DND-41 (cell line): ENCODE data around the gene REM2.
A peak's percentile ranks its signal among the peaks of the same experiment; 100 is the strongest.

Source experiments
- ATAC-seq: fragments of 200-7000 bp; cut with Tn5 transposase; 3 replicates; pipeline ENCODE4 v1.9.1; 2021; ENCODE audit warnings: low read depth; ENCODE audit not compliant: insufficient read depth
- DNase-seq: peaks from one replicate; pipeline ENCODE4 v3.0.0-alpha.2; 2020
- H2AFZ ChIP-seq: 2 replicates; pipeline ENCODE4 v1.6.0; 2012; ENCODE audit warnings: low read depth, low read length
- H3K27ac ChIP-seq: 2 replicates; pipeline ENCODE4 v1.5.1; 2012; ENCODE audit warnings: low read length, inconsistent platforms
- H3K27me3 ChIP-seq: fragments of 200-600 bp; sonication (generic); 2 replicates; pipeline ENCODE4 v1.6.0; 2012; ENCODE audit warnings: low read length, mild to moderate bottlenecking, inconsistent platforms; ENCODE audit not compliant: insufficient read depth, poor library complexity
- H3K36me3 ChIP-seq: 2 replicates; pipeline ENCODE4 v1.5.1; 2012; ENCODE audit warnings: low read length, inconsistent platforms; ENCODE audit not compliant: insufficient read depth
- H3K4me1 ChIP-seq: 2 replicates; pipeline ENCODE4 v1.5.1; 2012; ENCODE audit warnings: mild to moderate bottlenecking, low read length; ENCODE audit not compliant: insufficient read depth
- H3K4me2 ChIP-seq: 2 replicates; pipeline ENCODE4 v1.6.0; 2012; ENCODE audit warnings: mild to moderate bottlenecking, moderate library complexity, low read length, inconsistent platforms; ENCODE audit not compliant: insufficient read depth
- H3K4me3 ChIP-seq, 2 experiments: fragments of 200-600 bp in 1 of 2; shearing (Covaris generic) in 1 of 2; 2 replicates each; pipeline ENCODE4 v1.5.1; 2012 to 2016; ENCODE audit warnings: inconsistent platforms in 2 of 2, low read length in 2 of 2, mild to moderate bottlenecking in 2 of 2, low read depth in 1 of 2, moderate library complexity in 1 of 2
- H3K79me2 ChIP-seq: 2 replicates; pipeline ENCODE4 v1.6.0; 2012; ENCODE audit warnings: low read length, inconsistent platforms; ENCODE audit not compliant: insufficient read depth
- H3K9ac ChIP-seq: 2 replicates; pipeline ENCODE4 v1.6.0; 2012; ENCODE audit warnings: low read depth, mild to moderate bottlenecking, inconsistent platforms, low read length, moderate library complexity
- H3K9me3 ChIP-seq: 2 replicates; pipeline ENCODE4 v1.5.1; 2012; ENCODE audit warnings: low read length, moderate library complexity, mild to moderate bottlenecking, inconsistent platforms; ENCODE audit not compliant: insufficient read depth, severe bottlenecking
- H4K20me1 ChIP-seq: 2 replicates; pipeline ENCODE4 v1.6.0; 2012; ENCODE audit warnings: low read length; ENCODE audit not compliant: insufficient read depth
- EZH2 ChIP-seq: IDR thresholded peaks from 3 replicates; pipeline ENCODE4 v1.6.1; 2012; ENCODE audit warnings: borderline replicate concordance, low read depth, mild to moderate bottlenecking, moderate library complexity, low read length, inconsistent platforms; ENCODE audit not compliant: severe bottlenecking
- TF ChIP-seq, protein P1 (sequence below): IDR thresholded peaks from 2 replicates; pipeline ENCODE4 v1.5.1; 2012; ENCODE audit warnings: borderline replicate concordance, low read length, moderate library complexity, mild to moderate bottlenecking; ENCODE audit not compliant: poor library complexity, severe bottlenecking; ENCODE audit errors: extremely low read depth

Gene REM2

DNA sequence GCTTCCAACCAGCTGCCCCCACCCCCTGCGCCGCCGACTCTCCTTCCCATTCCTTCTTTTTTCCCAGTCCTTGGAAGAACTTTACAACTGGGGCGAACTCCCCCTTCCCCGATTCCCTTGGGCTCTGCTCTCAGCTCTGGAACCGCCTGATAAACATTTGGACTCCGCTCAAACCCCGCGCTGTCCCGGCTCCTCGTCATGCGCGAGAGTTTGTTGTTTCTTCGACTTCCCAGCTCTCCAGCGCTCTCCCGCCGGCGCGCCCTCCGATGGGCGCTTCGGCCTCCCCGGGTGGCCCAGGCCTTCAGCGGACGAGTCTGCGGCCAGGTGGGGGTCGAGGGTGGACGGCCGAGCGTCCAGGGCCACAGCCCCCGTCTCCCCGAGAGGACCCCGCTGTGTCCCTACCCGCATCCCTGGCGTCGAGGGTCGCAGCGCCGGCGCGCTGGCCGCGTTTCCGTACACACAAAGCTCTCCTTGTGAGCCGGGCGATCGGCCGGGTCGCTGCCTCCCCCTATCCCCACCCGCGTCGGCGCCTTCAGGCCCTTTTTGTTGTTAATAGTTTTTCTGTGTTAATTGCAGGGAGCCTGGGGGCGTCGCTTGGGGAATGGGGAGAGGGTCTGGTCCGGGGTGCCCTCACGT, 45.8 kb upstream of the REM2 start:
- H4K20me1 ChIP-seq, result no peaks in the 10 kb centered on the region
- TF ChIP-seq EZH2, result no peak
- TF ChIP-seq, protein P1, sequence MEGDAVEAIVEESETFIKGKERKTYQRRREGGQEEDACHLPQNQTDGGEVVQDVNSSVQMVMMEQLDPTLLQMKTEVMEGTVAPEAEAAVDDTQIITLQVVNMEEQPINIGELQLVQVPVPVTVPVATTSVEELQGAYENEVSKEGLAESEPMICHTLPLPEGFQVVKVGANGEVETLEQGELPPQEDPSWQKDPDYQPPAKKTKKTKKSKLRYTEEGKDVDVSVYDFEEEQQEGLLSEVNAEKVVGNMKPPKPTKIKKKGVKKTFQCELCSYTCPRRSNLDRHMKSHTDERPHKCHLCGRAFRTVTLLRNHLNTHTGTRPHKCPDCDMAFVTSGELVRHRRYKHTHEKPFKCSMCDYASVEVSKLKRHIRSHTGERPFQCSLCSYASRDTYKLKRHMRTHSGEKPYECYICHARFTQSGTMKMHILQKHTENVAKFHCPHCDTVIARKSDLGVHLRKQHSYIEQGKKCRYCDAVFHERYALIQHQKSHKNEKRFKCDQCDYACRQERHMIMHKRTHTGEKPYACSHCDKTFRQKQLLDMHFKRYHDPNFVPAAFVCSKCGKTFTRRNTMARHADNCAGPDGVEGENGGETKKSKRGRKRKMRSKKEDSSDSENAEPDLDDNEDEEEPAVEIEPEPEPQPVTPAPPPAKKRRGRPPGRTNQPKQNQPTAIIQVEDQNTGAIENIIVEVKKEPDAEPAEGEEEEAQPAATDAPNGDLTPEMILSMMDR, result no peak
- H3K9me3 ChIP-seq, result no peaks in the 10 kb centered on the region
- no peak for ATAC-seq
- H2AFZ ChIP-seq, result no peak overlapping the region
- peaks cover 22% of the 10 kb centered on the region for H3K36me3 ChIP-seq
- no peak overlapping the region for H3K27ac ChIP-seq
- no peaks in the 10 kb centered on the region for H3K4me1 ChIP-seq
- DNase-seq, result no peak
- H3K4me2 ChIP-seq, result no peak overlapping the region
- no peaks in the 10 kb centered on the region for H3K79me2 ChIP-seq
- no peak overlapping the region for H3K4me3 ChIP-seq
- peaks cover 2% of the 10 kb centered on the region for H3K27me3 ChIP-seq
- H3K9ac ChIP-seq, result no peak overlapping the region

DNA sequence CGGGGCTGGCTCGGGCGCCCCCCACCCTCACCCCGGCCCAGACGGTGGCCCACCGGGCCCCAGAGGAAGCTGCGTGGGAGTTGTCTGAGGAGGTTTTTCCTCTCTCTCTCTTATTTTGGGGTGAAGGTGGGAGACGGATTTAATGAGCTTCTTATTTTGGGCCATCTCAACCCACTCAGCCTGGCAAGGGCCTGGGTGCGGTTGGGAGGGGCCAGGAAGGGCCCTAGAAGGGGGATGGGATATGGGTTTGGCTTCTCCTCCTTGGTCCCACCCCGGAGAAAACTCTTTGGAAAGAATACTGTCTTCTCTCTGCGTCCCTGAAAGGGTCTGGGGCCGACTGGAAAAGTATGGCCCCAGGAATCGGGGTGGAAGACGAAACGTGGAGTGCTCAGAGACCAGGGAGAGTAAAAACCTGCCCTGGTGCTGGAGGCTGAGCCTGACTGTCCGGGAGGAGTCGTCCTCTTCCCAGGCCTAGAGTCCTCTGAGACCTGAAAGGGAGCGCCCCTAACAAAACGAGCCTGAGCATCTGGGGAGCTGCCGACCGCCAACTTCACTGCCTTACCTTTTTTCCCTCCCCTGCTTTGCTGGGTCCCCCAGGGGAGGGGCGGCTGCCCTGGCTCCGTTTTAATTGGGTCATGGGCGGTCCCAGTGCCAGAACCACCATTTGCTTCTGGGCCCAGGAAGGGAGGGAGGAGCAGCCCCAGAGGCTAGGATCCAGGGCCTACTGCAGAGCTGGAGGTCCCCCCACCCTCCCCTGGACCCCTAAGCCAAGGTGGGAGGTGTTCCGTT, 45.1 kb upstream of the REM2 start:
- no peaks in the 10 kb centered on the region for H3K9me3 ChIP-seq
- peaks cover 9% of the 10 kb centered on the region for H3K27me3 ChIP-seq
- H3K36me3 ChIP-seq, result peaks cover 22% of the 10 kb centered on the region
- H3K4me3 ChIP-seq, result no peak overlapping the region
- H3K9ac ChIP-seq, result no peak overlapping the region
- DNase-seq, result no peak
- TF ChIP-seq, protein P1, result no peak
- no peak for TF ChIP-seq EZH2
- no peak overlapping the region for H2AFZ ChIP-seq
- H3K79me2 ChIP-seq, result no peaks in the 10 kb centered on the region
- no peak overlapping the region for H3K27ac ChIP-seq
- no peak overlapping the region for H3K4me2 ChIP-seq
- no peaks in the 10 kb centered on the region for H3K4me1 ChIP-seq
- H4K20me1 ChIP-seq, result no peaks in the 10 kb centered on the region
- no peak for ATAC-seq

DNA sequence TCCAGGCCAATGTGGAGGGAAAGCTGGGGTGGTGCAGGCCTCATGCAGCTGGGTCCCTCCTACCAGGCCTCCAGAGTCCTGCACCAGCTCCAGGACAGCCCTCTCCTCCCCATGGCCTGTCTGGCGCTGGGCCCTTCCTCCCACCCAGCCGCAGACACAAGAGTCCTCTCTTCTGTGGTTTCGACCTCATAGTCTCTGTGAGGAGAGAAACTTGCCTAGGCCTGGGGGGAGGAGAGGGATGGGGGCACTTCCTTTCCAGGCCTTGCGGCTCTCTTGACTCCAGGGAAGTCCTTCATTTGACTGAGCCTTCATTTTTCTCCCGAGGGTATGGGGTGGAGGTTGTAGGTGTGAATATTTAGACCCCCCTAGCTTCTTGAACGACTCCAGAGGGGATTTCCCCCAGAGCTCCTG, 44.4 kb upstream of the REM2 start:
- no peak for TF ChIP-seq EZH2
- TF ChIP-seq, protein P1, result no peak
- no peak overlapping the region for H2AFZ ChIP-seq
- H3K79me2 ChIP-seq, result no peaks in the 10 kb centered on the region
- no peak overlapping the region for H3K27ac ChIP-seq
- ATAC-seq (peak; percentile 32; the same call in 1 of the 3 replicates), DNase-seq (no peak)
- no peak overlapping the region for H3K4me2 ChIP-seq
- no peak overlapping the region for H3K4me3 ChIP-seq
- no peaks in the 10 kb centered on the region for H3K4me1 ChIP-seq
- H4K20me1 ChIP-seq, result no peaks in the 10 kb centered on the region
- no peaks in the 10 kb centered on the region for H3K9me3 ChIP-seq
- H3K27me3 ChIP-seq, result peaks cover 10% of the 10 kb centered on the region
- H3K9ac ChIP-seq, result no peak overlapping the region
- H3K36me3 ChIP-seq, result peaks cover 15% of the 10 kb centered on the region
